ENCODE data around the gene RGN.

DNA sequence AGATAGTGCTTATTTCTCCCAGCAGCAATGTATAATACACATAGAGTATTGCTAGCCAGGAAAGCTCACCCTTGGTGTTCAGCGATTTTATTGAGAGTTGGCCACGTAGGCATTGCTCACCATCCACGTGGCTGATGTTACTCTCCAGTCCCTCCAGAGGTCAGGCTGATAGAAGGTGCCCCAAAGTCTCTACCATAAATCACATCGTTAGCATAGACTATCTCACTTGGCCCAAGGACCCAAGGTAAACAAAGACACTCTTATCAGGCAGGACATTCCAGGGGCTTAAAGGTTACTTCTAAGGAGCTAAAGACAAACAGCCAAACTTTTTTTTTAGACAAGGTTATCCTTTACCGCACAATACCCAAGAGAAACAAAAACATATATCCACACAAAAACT, 30.3 kb upstream of the RGN start:
- TF ChIP-seq POLR2A (IDR thresholded peaks at IDR 0.05; ENCODE audit: low read depth, low read length), result no peak
- TF ChIP-seq, protein P1, sequence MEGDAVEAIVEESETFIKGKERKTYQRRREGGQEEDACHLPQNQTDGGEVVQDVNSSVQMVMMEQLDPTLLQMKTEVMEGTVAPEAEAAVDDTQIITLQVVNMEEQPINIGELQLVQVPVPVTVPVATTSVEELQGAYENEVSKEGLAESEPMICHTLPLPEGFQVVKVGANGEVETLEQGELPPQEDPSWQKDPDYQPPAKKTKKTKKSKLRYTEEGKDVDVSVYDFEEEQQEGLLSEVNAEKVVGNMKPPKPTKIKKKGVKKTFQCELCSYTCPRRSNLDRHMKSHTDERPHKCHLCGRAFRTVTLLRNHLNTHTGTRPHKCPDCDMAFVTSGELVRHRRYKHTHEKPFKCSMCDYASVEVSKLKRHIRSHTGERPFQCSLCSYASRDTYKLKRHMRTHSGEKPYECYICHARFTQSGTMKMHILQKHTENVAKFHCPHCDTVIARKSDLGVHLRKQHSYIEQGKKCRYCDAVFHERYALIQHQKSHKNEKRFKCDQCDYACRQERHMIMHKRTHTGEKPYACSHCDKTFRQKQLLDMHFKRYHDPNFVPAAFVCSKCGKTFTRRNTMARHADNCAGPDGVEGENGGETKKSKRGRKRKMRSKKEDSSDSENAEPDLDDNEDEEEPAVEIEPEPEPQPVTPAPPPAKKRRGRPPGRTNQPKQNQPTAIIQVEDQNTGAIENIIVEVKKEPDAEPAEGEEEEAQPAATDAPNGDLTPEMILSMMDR (IDR thresholded peaks at IDR 0.05; ENCODE audit: extremely low read depth in 1 of 2, insufficient read depth in 1 of 2, low read depth in 1 of 2, low read length in 2 of 2), result no peak
- no peak for TF ChIP-seq MYC (IDR thresholded peaks at IDR 0.05; ENCODE audit: low read depth, low read length)
- TF ChIP-seq, protein P2, sequence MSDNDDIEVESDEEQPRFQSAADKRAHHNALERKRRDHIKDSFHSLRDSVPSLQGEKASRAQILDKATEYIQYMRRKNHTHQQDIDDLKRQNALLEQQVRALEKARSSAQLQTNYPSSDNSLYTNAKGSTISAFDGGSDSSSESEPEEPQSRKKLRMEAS (IDR thresholded peaks at IDR 0.05; ENCODE audit: insufficient read depth, insufficient read length), result no peak
